Activated CD8-positive, alpha-beta memory T cell treated with anti-CD3 and anti-CD28 coated beads for 4 hours (primary cell): Measurements from ENCODE around the gene TMEM131.
"Not testable (repeated sequence)": the region's sequence is repeated elsewhere in the genome, so short reads cannot be mapped to it uniquely, and the experiment has no call there.

Source experiments
- DNase-seq, 2 donors: peaks; one replicate each; pipeline ENCODE4 v3.0.0-alpha.2; 2020; ENCODE audit warnings: low read depth in 2 of 2

The TMEM131 gene

GRCh38 chr2:97724073-97724410 is 271.7 kb downstream of the TMEM131 start:
- no peak for DNase-seq

- DNase-seq: no peak
Observed at GRCh38 chr2:97723156-97724072, 272.3 kb downstream of the TMEM131 start.

GRCh38 chr2:97722227-97722626 is 273.5 kb downstream of the TMEM131 start:
- no peak for DNase-seq

- no peak for DNase-seq
Observed at GRCh38 chr2:97720746-97721145, 275.0 kb downstream of the TMEM131 start.

- no peak for DNase-seq
Observed at GRCh38 chr2:97719362-97720155, 276.2 kb downstream of the TMEM131 start.

GRCh38 chr2:97718942-97719341 is 276.8 kb downstream of the TMEM131 start:
- DNase-seq: no peak

GRCh38 chr2:97718051-97718882 is 277.5 kb downstream of the TMEM131 start:
- peak; percentile 53 to 65 for DNase-seq

GRCh38 chr2:97717613-97717995 is 278.1 kb downstream of the TMEM131 start:
- DNase-seq: no peak

GRCh38 chr2:97716695-97717612 is 278.8 kb downstream of the TMEM131 start:
- no peak for DNase-seq

- DNase-seq: no peak
Observed at GRCh38 chr2:97715951-97716694, 279.6 kb downstream of the TMEM131 start.

GRCh38 chr2:97714950-97715652 is 280.6 kb downstream of the TMEM131 start:
- DNase-seq: no peak

GRCh38 chr2:97714084-97714949 is 281.4 kb downstream of the TMEM131 start:
- no peak for DNase-seq

- peak in 1 of 2 donors; percentile 44 for DNase-seq
Observed at GRCh38 chr2:97713296-97714083, 282.3 kb downstream of the TMEM131 start, which contains the start of gene ZAP70. ZAP70 (plus strand) TSS chr2:97713576; CDS start chr2:97724037, 10,461 bp downstream.

- peak in 1 of 2 donors; percentile 58 for DNase-seq
Observed at GRCh38 chr2:97712693-97713295, 283.0 kb downstream of the TMEM131 start.

GRCh38 chr2:97712175-97712574 is 283.6 kb downstream of the TMEM131 start:
- DNase-seq: not testable (repeated sequence)

GRCh38 chr2:97711394-97711711 is 284.4 kb downstream of the TMEM131 start:
- no peak for DNase-seq

- no peak for DNase-seq
Observed at GRCh38 chr2:97708608-97709007, 287.1 kb downstream of the TMEM131 start.
